IPS-20b (cell line): ENCODE results near the gene PGBD2.
"Not testable (repeated sequence)": the region's sequence is repeated elsewhere in the genome, so short reads cannot be mapped to it uniquely, and the experiment has no call there.

Experiments
- H3K27ac ChIP-seq: one replicate; pipeline ENCODE4 v1.5.1; 2013; ENCODE audit warnings: low read length
- H3K27me3 ChIP-seq: 2 replicates; pipeline ENCODE4 v1.6.1; 2013; ENCODE audit warnings: mild to moderate bottlenecking, low read length, inconsistent platforms; ENCODE audit not compliant: insufficient read depth
- H3K36me3 ChIP-seq: 2 replicates; pipeline ENCODE4 v1.6.1; 2013; ENCODE audit warnings: low read depth, mild to moderate bottlenecking, inconsistent platforms, low read length, moderate library complexity; ENCODE audit not compliant: insufficient read depth
- H3K4me1 ChIP-seq: 2 replicates; pipeline ENCODE4 v1.6.1; 2013; ENCODE audit warnings: mild to moderate bottlenecking, control low read depth, inconsistent platforms, low read length, moderate library complexity; ENCODE audit not compliant: insufficient read depth
- H3K4me3 ChIP-seq: 2 replicates; pipeline ENCODE4 v1.5.1; 2013; ENCODE audit warnings: mild to moderate bottlenecking, low read length, inconsistent platforms
- H3K9ac ChIP-seq: 2 replicates; pipeline ENCODE4 v1.6.1; 2013; ENCODE audit warnings: low read depth, mild to moderate bottlenecking, inconsistent platforms, low read length, moderate library complexity
- H3K9me3 ChIP-seq: 2 replicates; pipeline ENCODE4 v1.6.1; 2013; ENCODE audit warnings: mild to moderate bottlenecking, low read depth, low read length, inconsistent platforms; ENCODE audit not compliant: insufficient read depth

PGBD2 gene

DNA sequence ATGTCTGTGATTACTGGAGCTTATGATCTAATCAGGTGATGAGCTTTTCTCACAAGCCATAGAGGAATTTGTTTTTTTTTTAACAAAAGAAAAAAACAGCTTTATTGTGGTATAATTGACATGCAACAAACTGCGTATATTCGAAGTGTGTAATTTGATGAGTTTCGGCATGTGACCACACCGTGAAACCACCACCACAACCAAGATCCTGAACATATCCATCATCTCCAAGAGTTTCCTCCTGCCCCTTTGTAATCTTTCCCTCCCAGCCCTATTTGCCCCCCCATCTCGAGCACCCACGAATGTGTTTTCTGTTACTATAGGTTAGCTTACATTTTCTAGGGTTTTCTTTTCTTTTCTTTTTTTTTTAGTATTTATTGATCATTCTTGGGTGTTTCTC, 4.7 kb downstream of the PGBD2 start:
- H3K36me3 ChIP-seq: peaks cover 27% of the 10 kb centered on the region
- H3K4me1 ChIP-seq: peaks cover 8% of the 10 kb centered on the region; the same call in 1 of the 2 replicates
- H3K4me3 ChIP-seq: no peak overlapping the region
- H3K9ac ChIP-seq: no peak overlapping the region
- H3K9me3 ChIP-seq: no peaks in the 10 kb centered on the region
- H3K27ac ChIP-seq: no peak overlapping the region
- H3K27me3 ChIP-seq: no peaks in the 10 kb centered on the region

DNA sequence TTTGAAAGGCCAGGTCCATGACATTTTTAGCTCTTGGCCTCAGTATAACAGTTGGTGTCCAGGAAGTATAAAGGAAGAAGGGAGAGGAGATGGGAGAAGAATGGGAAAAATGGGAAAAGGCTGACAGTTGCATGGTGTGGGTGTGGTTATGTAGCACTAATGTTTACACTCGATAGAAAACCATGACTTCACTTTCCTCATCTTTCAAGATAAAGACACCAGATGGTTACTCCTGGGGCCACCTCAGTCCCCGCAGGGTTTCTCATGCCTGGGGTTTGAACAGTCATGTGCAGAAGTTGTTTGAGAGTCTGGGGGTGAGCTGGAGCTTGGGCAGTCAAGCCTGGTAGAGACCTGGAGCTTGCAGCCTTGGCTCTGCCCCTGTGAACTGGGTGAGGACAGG, 7.9 kb downstream of the PGBD2 start:
- Histone ChIP-seq H3K27ac (no peak overlapping the region), H3K4me1 (no peaks in the 10 kb centered on the region), H3K9me3 (no peaks in the 10 kb centered on the region), H3K27me3 (no peaks in the 10 kb centered on the region), H3K4me3 (no peak overlapping the region), H3K36me3 (peaks cover 57% of the 10 kb centered on the region), H3K9ac (no peak overlapping the region)

DNA sequence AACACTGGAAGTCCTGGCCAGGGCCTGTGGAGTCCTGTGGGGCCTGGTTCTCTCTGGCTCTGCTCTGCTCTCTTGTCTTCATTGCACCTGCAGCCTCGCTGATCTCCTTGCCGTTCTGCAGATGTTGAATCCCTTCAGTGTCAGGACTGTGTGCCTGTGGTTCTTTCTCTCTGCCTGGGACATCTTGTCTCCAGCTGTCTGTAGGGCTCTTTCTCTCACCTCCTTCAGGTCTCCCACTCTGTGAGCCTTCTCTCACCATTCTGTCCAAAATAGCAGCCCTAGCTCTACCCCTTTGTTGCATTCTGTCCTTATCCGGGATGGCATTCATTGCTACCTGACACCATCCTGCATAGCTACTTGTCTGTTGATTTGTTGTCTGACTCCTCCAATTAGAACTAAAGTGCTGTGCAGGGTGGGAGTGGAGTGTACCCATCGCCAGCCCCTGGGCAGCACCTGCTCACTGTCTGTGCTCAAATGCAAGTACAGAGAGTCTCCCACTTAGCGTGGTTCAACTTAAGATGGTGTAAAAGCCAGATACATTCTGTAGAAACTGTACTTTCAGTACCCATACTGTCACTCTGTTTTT, 8.9 kb downstream of the PGBD2 start:
- Histone ChIP-seq H3K9ac (no peak overlapping the region), H3K4me1 (no peaks in the 10 kb centered on the region), H3K27ac (no peak overlapping the region), H3K27me3 (no peaks in the 10 kb centered on the region), H3K36me3 (peaks cover 64% of the 10 kb centered on the region), H3K9me3 (no peaks in the 10 kb centered on the region), H3K4me3 (no peak overlapping the region)

DNA sequence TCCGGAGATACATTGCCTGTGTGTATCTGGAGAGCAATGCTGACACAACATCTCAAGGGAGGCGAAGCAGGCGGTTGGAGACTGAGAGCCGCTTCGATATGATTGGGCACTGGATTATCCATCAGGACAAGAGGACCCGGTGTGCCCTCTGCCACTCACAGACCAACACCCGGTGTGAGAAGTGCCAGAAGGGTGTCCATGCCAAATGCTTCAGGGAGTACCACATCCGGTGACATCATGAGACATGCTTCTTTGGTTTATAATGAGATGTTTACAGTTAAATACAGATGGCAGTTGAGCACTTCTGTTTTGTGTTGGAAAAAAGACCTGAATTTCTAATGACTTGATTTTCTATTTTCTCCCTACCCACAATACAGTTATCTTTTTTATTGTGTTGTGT, 12.1 kb downstream of the PGBD2 start:
- Histone ChIP-seq H3K27ac (no peak overlapping the region), H3K9me3 (no peaks in the 10 kb centered on the region), H3K4me1 (no peaks in the 10 kb centered on the region), H3K27me3 (no peaks in the 10 kb centered on the region), H3K9ac (no peak overlapping the region), H3K4me3 (no peak overlapping the region), H3K36me3 (peaks cover 58% of the 10 kb centered on the region)

DNA sequence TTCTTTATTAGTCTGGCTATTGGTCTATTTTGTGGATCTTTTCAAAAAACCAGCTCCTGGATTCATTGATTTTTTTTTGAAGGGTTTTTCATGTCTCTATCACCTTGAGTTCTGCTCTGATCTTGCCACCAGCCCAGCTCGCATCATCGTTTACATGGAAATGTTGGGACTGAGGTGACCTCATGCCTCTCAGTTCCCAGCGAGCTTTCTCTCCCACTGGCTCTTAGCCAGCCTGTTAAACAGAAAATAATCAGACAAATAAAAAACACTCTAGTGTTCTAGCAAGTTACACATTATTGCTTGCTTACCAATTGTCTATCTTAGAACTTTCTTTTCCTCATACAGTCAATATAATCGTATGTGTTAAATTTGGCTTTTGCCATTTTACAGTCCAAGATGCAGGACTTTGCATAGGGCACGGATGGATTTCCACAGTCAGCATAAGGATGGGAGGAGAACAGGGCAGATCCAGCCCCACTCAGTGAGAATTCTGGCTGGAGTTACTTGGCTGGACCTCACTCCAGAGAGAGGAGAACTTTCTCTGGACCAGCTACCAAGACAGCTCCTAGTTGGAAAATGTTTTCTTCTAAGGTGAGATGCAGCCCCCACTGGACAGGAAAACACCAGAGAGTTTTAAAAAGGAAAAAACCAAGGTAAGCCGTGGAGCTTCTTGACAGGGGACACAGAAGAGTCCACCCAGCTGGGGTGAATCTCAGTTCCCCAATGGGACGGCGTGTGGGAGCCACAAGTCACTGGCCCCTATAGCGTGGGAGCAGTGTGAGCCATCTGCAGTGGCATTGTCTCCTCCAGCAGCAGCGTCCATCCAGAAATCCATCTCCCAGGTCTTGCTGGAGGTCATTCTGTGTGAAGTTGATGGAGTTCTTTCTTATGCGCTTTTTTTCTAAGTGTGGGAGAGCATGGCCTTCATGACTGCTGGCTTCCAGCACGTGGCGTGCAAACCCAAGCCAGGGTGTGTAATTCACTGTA, 17.6 kb downstream of the PGBD2 start:
- no peaks in the 10 kb centered on the region for H3K9me3 ChIP-seq
- no peak overlapping the region for H3K9ac ChIP-seq
- H3K36me3 ChIP-seq: peaks cover 10% of the 10 kb centered on the region
- no peak overlapping the region for H3K4me3 ChIP-seq
- H3K27me3 ChIP-seq: no peaks in the 10 kb centered on the region
- no peak overlapping the region for H3K27ac ChIP-seq
- no peaks in the 10 kb centered on the region for H3K4me1 ChIP-seq

DNA sequence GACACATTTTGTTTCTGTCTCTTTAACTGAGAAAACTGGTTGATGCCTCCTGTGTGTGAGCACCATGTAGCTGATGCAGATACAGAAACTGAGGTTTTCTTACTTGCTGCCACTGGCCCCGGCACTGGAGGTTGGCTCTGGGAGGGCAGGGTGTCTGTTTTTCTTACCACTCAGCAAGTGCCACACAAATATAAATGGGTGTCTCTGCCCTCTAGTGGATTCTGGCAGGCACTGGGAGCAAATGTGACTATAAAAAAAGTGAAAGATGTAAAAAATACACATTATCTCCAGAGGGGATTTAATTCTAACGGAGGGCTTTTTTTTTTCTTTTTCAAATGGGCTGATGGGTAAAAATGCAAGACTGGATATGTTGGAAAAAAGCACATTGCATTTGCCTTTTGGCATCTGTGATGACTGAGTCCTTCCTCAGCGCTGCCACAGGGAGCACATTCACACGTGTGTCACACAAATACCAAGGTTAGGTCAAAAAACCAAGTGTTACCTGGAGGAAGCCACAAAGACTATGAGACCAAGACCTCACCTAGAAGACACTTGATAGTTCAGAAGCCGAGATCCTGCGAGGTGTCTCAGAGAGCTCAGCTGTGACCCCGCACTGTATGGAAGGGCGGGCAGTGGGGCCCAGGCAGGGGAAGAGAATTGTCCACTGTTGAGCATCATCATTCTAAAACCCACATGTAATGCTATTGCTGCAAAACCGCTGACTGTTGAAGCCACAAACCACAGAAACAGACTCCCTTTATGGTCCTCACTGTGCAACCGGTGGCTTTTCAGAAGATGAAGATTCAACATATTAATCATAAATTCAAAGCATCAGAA, 18.9 kb downstream of the PGBD2 start:
- H3K9ac ChIP-seq: no peak overlapping the region
- H3K4me3 ChIP-seq: no peak overlapping the region
- no peak overlapping the region for H3K27ac ChIP-seq

DNA sequence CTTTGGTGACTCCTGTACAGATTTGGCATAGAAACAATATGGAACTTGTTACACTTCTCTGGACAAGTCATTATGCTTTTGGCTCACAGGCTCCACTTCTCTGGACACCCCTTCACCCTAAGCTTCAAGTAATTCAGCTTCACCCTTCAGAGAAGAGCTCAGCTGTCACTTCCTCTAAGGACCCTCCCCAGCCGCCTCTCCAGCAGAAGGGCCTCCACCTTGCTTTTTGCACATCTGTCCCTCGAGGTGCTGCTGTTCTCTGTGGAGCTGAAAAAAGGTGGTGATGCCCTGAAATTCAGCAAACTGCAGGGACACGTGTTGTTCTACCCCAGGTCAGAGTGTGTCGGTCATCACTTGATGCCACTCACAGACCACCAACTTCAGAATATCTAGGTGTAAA, 19.8 kb downstream of the PGBD2 start:
- H3K9ac ChIP-seq, H3K9me3 ChIP-seq, H3K27me3 ChIP-seq, H3K4me3 ChIP-seq, H3K27ac ChIP-seq, H3K4me1 ChIP-seq, H3K36me3 ChIP-seq: not testable (repeated sequence)

More for the DNA sequence above, 18.9 kb downstream of the PGBD2 start:
- Histone ChIP-seq H3K36me3 (no peaks in the 10 kb centered on the region), H3K9me3 (no peaks in the 10 kb centered on the region), H3K27me3 (no peaks in the 10 kb centered on the region), H3K4me1 (no peaks in the 10 kb centered on the region)

DNA sequence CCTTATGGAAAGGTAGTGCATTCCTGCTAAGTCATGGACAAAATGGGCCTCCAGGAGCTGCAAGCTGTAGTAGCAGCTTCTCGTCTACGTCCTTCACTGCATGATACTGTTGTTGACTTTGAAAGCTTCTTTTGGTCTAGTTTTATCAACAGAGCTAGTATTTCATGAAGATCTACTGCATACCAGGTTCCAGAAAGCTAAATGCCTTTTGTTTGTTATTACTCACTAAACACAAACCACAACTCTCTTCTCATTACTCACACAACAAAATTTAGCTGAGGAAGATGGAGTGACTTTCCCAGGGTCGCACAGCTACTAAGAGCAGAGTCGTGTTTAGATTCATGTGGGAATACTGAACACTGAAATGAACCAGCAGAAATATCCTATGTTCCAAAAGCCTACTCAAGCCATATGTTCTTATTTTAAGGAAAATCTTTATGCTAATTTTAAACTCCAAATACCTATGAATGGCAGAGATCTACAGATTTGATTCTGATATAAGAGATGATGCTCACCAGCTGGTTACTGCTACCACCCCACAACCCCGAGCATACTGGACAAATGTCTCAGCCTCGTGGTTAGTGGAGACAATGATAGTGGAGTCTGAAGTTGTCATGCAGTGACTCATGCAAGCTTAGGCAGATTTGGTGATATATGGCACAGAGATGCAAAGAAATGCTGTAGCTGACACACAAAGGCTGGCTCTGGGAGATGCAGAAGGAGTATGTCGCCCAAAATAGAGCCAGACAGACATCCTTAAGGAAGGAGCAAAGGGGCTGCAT, 20.6 kb downstream of the PGBD2 start:
- Histone ChIP-seq H3K27me3 (no peaks in the 10 kb centered on the region), H3K4me3 (no peak overlapping the region), H3K27ac (no peak overlapping the region), H3K9ac (no peak overlapping the region), H3K9me3 (no peaks in the 10 kb centered on the region), H3K36me3 (no peaks in the 10 kb centered on the region), H3K4me1 (no peaks in the 10 kb centered on the region)

DNA sequence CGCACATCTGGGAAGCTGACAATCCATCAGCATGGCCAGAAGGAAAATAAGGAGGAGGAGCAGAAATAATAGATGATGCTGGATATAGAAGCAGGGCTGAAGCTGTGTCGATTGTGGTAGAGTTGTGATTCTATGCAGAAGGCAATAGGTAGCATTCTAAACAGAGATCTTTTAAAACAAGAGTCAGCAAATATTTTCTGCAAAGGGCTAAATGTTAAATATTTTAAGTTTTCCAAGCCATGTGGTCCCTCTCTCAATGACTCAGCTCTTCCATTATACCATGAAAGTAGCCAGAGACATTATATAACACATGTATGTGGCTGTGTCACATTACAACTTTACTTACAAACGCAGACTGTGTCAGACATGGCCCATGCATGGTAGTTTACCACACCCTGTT, 21.2 kb downstream of the PGBD2 start:
- not testable (repeated sequence) for H3K4me1 ChIP-seq, H3K27me3 ChIP-seq, H3K9me3 ChIP-seq, H3K36me3 ChIP-seq, H3K4me3 ChIP-seq, H3K27ac ChIP-seq, H3K9ac ChIP-seq

DNA sequence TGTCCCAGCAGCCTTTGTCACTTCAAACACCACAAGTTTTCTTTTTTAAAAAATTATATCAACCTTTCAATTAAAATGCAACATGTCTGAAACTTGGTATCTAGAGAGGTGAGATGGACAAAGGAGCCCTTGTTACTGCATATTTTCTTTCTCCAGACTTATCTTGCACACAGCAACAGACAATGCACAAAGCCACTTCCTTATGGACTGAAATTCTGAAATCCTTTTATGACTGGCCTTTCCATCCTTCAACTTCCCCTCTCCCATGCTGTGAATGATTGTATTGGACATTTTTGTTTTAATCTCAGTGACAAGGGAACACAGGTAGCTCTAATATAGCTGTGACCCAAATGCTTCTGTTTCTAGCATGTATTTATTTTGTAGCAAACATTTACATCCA, 22.1 kb downstream of the PGBD2 start:
- not testable (repeated sequence) for H3K4me3 ChIP-seq, H3K36me3 ChIP-seq, H3K27ac ChIP-seq, H3K27me3 ChIP-seq, H3K9me3 ChIP-seq, H3K9ac ChIP-seq, H3K4me1 ChIP-seq

DNA sequence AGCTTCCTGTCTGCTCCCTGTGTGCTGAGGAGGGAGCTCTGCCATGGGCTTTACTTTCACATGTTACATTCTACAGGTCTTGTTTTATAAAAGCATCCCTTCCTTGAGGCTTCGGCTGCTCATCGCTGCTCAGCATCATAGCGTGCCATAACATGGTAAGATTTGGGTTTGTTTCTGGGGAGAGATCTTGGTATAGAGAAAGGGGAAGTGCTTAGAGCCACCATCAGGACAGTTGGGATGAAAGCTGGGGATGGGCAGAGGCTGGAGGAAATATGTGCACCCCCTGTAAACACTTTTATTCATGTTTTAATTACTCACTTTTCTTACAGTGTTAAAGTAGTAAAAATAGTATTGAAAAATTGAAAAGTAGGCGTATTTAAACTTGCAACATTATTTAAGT, 24.0 kb downstream of the PGBD2 start:
- H3K4me1 ChIP-seq, H3K4me3 ChIP-seq: not testable (repeated sequence)

More for the DNA sequence above, 24.0 kb downstream of the PGBD2 start:
- H3K36me3 ChIP-seq, H3K9ac ChIP-seq, H3K27ac ChIP-seq, H3K27me3 ChIP-seq, H3K9me3 ChIP-seq: not testable (repeated sequence)
